ENCODE results near the gene C4orf51. TPM values are rescaled to one million over a fixed set of nuclear protein-coding genes. Genes with fewer than 3 reads are reported as not detected.

C4orf51 gene
- total and polyA plus RNA-seq, 2 experiments from 2014 or later = not detected

DNA sequence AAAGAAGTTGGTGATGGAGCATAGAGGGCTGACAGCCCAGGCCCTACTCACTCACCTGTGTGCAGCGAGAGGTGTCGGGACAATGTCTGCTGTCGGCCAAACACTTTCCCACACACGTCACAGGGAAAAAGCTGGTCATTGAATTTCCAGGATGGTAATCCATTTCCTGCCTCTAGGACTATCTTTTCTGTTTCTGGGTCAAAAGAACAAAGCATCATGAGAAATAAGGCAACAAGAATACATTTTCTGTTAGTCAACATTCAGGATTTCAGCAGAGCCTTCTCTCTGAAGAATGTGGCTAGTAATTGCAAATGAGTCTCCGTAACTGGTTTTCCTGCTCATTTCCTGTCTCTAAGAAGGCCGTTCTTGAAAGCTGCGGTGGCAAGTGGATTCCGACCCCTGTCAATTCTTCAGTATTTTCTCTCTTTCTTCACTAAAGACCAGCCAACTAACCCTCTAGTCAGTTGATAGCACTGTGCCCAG is 99.4 kb downstream of the C4orf51 start:
- Histone ChIP-seq H3K27me3 (no peaks in the 10 kb centered on the region), H3K4me1 (ENCODE audit: low read depth) (no peaks in the 10 kb centered on the region), H3K9me3 (ENCODE audit: low read depth) (no peaks in the 10 kb centered on the region), H3K4me3 (no peak overlapping the region), H3K27ac (no peak overlapping the region), H3K36me3 (peaks cover 19% of the 10 kb centered on the region)
- TF ChIP-seq, protein P1, sequence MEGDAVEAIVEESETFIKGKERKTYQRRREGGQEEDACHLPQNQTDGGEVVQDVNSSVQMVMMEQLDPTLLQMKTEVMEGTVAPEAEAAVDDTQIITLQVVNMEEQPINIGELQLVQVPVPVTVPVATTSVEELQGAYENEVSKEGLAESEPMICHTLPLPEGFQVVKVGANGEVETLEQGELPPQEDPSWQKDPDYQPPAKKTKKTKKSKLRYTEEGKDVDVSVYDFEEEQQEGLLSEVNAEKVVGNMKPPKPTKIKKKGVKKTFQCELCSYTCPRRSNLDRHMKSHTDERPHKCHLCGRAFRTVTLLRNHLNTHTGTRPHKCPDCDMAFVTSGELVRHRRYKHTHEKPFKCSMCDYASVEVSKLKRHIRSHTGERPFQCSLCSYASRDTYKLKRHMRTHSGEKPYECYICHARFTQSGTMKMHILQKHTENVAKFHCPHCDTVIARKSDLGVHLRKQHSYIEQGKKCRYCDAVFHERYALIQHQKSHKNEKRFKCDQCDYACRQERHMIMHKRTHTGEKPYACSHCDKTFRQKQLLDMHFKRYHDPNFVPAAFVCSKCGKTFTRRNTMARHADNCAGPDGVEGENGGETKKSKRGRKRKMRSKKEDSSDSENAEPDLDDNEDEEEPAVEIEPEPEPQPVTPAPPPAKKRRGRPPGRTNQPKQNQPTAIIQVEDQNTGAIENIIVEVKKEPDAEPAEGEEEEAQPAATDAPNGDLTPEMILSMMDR (IDR thresholded peaks at IDR 0.05; ENCODE audit: low read depth, low read length) = no peak
- DNase-seq (ENCODE audit: low read depth in 1 of 2, low spot score in 1 of 2) = no peak

- Histone ChIP-seq H3K4me3 (no peak overlapping the region), H3K36me3 (peaks cover 13% of the 10 kb centered on the region), H3K27me3 (no peaks in the 10 kb centered on the region), H3K9me3 (ENCODE audit: low read depth) (no peaks in the 10 kb centered on the region), H3K27ac (no peak overlapping the region), H3K4me1 (ENCODE audit: low read depth) (no peaks in the 10 kb centered on the region)
- TF ChIP-seq, protein P1 (IDR thresholded peaks at IDR 0.05; ENCODE audit: low read depth, low read length) = no peak
- DNase-seq (ENCODE audit: low read depth in 1 of 2, low spot score in 1 of 2) = no peak
These were observed 101.4 kb downstream of the C4orf51 start for GRCh38 chr4:145781351-145781750.

Other genes with a start within 250 kb of the C4orf51 start
- 24.6 and 28.0 TPM in 2 replicates for gene SMAD1, start 198.3 kb upstream of the C4orf51 start, total RNA-seq
- gene SMAD1, start 198.3 kb upstream of the C4orf51 start, polyA plus RNA-seq = 29.3 and 48.8 TPM in 2 replicates
- 2.0 and 3.1 TPM in 2 replicates for gene MMAA, start 60.8 kb upstream of the C4orf51 start, total RNA-seq
- gene MMAA, start 60.8 kb upstream of the C4orf51 start, polyA plus RNA-seq = 2.3 and 2.6 TPM in 2 replicates

Data from cardiac muscle cell (in vitro differentiated cells and primary cell).